Subcutaneous adipose tissue (tissue), 4 donors: ENCODE data around the gene COL16A1. TPM values are rescaled to one million over a fixed set of nuclear protein-coding genes. Genes with fewer than 3 reads are reported as not detected.

Experiments used
- total RNA-seq, 4 donors: library from RNA; depleted of rRNA; stranded (reverse); fragments of >200 nt; gene quantifications; one replicate each; pipeline ENCODE4 v1.1.0, GENCODE V29; 2016
- TF ChIP-seq, protein P1 (sequence below): fragments of 450-650 bp; IDR thresholded peaks from one replicate; pipeline ENCODE4 v1.5.1; 2016; ENCODE audit warnings: low read depth, mild to moderate bottlenecking, control low read depth, antibody characterized with exemption, moderate library complexity

Gene COL16A1
- total RNA-seq, 4 donors from 2014 or later, result 24.0 to 79.1 (median 55.0) TPM

GRCh38 chr1:31626223-31627207, 77.3 kb downstream of the COL16A1 start:
- TF ChIP-seq, protein P1, sequence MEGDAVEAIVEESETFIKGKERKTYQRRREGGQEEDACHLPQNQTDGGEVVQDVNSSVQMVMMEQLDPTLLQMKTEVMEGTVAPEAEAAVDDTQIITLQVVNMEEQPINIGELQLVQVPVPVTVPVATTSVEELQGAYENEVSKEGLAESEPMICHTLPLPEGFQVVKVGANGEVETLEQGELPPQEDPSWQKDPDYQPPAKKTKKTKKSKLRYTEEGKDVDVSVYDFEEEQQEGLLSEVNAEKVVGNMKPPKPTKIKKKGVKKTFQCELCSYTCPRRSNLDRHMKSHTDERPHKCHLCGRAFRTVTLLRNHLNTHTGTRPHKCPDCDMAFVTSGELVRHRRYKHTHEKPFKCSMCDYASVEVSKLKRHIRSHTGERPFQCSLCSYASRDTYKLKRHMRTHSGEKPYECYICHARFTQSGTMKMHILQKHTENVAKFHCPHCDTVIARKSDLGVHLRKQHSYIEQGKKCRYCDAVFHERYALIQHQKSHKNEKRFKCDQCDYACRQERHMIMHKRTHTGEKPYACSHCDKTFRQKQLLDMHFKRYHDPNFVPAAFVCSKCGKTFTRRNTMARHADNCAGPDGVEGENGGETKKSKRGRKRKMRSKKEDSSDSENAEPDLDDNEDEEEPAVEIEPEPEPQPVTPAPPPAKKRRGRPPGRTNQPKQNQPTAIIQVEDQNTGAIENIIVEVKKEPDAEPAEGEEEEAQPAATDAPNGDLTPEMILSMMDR, result no peak

DNA sequence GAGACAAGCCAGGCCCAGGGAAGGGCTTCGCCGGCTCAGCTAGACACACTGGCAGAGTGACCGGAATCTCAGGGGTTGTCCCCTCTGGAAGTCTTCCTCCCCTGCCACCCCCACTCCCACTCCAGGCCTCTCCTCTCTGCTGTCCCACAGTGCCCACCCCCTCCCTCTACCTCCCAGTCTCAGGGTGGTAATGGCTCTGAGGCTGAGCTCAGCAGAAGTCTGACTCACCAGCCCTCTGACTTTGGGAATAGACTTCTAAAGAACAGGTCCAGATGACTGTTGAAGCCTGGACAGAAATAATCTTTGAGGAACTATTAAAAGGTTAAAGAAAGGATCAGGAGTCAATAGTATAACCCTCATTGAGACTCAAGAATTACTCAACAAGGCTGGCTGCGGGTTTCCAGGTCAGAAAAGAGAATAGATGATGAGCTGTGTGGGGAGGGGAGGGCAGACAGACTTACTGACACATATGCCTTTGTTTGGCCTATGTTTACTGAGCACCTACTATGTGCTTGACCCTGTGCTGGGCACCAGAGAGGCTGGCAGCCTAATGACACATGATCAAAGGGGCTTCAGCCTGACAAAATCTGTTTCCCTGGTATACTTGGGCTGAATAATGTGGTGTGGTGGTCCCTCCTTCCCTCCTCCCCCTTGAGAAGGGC, 78.1 kb downstream of the COL16A1 start:
- TF ChIP-seq, protein P1, result no peak

DNA sequence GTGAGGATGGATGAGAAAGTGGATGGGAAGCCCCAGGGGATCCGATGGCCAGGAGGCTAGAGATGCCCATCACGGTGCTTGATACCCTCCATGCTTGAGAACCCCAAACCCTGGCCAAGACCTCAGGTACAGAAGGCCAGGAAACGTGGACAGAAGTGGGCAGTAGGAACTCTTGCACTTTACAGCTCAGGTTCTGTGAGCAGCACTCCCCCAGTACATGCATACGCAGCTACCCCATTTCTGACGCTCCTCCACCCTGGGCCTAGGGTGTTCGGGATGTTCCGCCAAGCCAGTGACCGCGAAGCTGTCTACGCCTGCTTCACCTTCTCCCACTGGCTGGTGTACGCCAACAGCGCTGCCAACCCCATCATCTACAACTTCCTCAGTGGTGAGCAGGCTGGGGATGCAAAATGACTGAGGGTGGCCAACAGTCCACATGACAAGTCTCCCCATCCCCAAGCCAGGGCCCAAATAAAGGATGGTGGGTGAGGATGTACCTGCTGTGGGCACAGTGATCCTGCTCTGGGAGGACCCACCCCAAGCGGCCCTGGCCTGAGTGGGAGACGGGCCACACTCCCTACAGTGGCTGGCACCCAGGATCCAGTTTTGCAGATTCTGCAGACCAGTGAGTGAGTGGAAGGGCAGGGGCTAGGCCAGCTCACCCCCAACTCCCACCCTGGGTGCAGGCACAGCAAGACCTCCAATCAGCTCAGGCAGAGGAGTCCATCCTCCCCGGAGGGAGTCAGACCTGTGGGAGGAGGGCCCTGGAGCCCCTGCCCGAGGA, 78.9 kb downstream of the COL16A1 start:
- TF ChIP-seq, protein P1, result no peak

DNA sequence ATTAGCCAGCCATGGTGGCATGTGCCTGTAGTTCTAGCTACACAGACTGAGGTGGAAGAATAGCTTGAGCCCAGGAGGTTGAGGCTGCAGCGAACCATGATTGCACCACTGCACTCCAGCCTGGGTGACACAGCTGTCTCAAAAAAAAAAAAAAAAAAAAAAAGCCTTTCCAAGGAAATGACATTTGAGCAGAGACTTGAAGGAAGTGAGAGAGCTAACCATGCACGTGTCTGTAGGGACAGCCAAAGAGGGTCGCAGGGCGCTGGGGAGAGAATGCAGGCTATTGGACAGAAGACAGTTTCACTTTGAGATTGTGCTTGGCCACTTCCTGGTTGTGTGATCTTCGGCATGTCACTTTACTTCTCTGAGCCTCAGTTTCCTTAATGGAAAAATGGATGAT, 79.5 kb downstream of the COL16A1 start:
- TF ChIP-seq, protein P1, result no peak

DNA sequence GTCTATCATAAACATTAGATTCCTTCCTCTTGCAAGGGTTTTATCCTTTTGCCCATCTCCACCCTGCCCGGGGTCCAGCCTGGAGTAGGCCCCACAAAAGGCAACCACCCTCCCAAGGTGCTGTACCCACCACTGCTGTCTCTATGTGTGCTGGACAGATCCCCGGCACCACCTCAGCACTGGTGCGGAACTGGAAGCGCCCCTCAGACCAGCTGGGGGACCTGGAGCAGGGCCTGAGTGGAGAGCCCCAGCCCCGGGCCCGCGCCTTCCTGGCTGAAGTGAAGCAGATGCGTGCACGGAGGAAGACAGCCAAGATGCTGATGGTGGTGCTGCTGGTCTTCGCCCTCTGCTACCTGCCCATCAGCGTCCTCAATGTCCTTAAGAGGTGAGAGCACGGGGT, 80.5 kb downstream of the COL16A1 start:
- TF ChIP-seq, protein P1, result no peak

DNA sequence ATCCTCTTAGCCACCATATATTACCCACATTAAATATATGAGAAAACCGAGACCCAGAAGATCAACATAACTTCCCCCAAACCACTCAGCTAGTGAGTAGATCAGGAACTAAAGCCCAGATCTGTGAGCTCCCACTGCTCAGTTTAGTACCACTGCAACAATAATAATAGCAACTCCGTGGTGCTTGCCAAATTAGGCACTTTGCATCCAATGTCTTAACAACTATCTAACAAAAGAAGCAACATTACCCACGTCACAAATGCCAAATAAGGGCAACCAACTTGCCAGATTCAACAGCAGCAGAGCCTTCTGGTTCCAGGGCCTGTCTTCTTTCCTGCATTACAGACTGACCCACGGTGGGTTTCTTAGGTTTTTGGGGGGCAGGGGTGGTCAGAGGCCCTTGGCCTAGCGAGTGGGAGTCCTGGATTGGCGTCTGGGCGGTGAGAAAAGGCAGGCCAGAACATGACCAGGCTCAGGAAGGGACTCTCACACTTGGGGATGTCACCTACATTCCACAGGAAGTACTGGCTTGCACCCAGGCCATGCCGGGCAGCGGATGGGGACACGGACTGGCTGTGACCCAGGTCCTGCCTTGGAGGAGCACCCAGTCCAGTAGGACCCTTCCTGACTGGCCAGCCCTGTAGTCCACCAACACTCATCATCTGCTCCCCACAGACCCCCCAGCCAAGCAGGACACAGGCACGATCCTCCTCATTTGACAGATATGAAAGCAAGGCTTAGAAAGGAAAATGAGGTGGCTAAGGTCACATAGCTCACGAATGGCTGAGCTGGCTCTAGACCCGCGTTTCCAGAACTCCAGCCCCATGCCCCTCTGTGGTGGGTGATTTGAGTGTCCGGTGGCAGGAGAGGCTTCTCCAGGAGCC, 81.7 kb downstream of the COL16A1 start:
- TF ChIP-seq, protein P1, result no peak
